HG03025 (cell line): Measurements from ENCODE around the gene SGK1.
A peak's percentile ranks its signal among the peaks of the same experiment; 100 is the strongest.

Experiments used
- ATAC-seq: cut with Tn5 transposase; IDR thresholded peaks from one replicate; pipeline ENCODE4 v1.9.1; 2021; ENCODE audit warnings: mild to moderate bottlenecking, moderate library complexity; ENCODE audit not compliant: unreplicated experiment, low FRiP score

Gene SGK1

DNA sequence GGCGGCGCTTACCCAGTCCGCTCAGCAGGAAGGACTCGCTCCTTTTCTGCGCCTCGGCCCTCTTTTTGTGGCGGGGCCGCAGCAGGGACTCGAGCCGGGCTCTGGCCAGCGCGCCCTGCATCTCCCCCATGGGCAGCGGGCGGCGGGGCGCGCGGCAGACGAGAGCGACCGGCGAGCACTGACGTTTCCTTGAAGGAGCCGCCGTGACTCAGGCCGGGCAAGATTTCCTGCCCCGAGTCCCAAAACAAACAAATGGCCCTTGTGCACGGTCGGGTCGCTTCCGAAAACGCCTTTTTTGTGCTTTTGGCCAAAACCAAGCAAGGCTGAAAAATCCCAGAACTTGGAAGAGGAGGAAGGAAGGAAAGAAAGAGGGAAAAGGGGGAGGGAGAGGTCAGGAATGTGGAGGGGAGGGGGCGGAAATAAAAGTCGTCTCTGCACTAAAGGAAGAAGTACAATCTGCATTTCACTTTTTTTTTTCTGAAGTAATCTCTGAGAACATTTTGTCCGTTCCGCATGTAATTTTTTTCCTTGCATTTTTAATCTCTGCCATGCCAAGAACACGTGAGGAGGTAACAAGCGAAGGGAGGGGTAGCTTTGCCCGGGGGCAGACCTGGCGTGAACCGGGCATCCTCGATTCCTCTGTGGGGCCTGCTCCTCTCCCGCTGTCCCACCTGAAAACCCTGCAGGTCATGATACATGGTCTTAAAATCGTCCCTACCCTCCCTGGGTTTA, 142.2 kb downstream of the SGK1 start:
- peak; percentile 13 for ATAC-seq

DNA sequence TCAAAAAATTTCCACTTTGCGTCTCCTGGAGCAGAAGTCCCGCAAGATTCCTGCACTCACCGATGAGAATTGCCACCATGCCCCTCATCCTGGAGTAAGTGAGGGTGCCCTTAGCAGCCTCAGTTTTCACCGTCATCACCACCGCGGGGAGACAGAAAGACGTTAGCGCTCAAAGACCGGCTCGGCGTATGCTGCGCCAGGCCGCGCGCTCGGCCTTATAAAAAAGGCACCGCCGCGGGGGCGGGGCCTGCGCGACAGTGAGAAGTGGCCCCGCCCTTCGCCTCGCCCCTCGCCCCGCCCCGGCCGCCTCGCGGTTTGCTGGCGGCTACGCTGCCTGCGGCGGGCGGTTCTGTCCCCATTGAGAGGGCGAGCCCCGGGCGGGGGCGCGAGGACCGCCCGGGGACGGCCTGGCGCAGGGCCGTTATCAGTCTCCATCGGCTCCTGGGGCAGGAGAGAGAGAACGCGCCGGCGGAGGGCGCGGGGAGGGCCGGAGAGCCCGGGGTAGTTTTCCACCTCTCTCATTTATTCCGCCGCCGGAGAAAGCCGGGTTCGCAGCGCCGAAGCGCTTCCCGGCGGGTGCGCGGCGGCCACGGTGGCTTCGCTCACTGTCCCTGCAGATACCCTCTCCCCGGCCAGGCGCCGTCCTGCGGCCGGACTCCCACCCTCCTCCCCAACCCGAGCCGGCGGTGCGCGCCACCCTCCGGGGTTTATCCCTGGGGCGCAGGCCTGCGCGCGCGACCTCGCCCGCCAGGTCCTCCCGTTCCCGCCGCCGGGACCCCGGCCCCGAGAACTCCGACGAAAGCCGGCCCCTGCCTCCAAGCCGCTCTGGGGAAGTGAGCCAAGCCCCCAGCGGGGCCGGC, 143.0 kb downstream of the SGK1 start:
- peak; percentile 72 for ATAC-seq

DNA sequence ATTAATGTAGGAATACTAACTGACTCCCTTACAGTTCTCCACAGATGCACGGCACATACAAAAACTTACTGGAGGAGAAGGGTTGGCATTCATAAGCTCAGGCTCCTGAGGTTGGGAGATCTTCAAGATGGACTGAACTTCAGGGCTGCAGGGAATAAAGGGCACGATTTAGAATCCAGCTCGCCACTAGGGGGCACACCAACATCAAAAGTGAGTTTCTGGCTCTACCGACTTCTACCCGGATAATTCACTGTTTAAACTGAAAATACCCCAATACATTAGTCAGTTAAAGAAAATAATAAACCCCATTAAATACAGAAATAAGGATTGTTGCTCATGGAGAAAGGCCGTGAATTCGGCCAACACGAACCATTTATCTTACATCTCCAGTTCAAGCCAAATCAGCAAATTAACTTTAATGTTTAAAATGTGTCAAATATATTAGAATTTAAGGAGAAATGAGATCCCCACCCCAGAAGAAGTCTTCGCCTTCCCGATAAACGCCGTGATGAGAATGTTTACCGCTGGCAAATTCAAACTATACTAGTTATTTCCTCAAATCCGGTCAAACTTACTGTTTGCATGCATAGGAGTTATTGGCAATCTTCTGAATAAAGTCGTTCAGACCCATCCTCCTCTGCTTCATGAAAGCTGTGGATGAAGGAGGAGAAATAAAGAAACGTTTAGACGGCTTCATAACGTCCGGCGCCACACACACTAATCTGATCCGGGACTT, 143.8 kb downstream of the SGK1 start:
- no peak for ATAC-seq

DNA sequence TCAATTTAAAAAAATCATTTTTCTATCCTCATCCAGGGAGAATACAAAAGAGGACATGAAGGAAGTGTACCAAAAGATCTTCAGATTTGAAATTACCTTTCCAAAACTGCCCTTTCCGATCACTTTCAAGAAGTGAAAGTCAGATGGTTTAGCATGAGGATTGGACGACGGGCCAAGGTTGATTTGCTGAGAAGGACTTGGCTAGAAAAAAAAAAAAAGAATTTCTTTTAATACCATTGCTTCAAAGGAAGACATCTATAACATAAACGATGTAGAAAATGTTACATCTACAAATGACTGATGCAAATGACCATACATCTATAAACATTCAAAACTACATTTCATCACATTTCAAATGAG, 144.6 kb downstream of the SGK1 start:
- ATAC-seq, result no peak

DNA sequence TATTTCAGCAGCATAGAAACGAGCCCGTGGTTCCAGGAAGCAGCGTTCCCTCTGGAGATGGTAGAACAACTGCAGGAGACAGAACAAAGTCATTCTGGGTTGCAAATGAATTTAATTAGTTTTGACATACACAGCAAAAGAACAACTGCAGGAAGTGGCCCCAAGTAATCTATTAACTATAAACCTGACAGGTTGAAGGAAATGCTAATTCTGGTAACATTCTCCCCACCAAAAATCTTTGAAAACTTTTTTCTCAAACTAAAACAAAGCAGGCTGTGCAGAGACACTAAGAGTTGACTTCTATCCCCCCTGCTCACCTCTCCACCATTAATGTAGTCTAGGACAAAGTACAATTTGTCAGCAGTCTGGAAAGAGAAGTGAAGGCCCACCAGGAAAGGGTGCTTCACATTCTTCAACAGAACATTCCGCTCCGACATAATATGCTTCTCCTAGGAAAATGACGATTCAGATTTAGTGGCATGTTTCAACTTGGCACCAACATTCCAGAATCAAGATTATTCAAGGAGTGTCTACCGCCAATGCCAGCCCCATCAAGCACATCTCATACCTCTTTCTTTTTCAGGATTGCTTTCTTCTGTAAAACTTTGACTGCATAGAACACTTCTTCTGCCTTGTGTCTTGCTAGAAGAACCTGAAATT, 145.1 kb downstream of the SGK1 start:
- ATAC-seq, result no peak

DNA sequence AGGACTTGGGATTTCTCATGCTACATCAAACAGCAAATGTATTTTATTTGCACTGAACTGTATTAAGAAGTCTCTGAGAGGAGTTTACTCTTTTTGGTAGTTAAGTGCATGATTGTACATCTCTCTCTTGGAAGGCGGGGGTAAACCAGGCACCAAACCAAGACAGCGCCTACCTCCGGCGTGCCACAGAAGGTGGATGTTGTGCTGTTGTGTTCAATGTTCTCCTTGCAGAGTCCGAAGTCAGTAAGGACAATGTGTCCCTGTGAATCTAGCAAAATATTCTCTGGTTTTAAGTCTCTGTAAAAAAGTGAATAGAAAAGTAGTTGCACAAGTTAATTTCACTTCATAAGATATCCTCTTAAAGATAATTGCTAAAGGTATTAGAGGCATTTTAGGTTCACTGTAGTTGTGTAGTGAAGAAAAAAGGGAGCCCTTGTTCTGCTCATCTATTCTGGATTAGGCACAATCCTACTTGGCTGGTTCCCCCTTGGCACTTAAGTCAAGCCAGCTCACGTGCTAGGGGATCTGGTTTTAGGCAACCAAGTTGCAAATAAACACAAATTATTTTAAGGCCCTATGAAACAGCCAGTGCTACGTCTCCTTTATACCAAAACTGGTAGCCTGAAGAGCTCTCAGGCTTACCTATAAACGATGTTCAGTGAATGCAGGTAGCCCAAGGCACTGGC, 145.7 kb downstream of the SGK1 start:
- ATAC-seq, result no peak

DNA sequence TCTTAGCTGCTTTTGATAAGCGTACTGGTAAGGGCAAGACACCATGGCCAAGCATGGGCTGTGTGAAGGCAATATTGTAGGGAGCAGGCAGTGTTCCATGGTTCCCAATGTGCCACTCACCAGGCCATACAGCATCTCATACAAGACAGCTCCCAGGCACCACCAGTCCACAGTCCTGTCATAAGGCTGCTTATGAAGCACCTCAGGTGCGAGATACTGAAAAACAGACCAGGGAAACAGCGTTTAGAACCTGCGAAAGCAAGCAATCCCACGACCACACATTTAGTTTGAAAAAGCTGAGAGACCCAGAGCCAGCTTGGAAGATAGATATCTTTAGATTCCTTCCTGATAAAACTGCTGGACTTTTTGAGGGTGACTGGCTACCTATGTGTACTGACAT, 146.4 kb downstream of the SGK1 start:
- no peak for ATAC-seq

DNA sequence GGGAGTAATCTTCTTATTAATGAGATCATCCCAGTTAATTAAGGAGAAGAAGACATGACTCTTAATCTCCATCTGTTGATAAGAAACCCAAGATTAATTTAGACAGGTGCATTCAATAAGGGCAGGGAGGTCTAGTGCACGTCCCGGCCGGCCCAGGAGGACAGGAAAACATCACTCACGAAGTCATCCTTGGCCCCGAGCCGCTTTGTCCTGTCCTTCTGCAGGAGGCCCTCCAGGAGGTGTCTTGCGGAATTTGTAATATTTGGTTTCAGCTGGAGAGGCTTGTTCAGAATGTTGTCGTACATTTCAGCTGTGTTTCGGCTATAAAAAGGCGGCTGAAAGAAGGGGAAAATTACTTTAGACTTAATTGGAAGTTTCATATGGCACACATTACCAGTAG, 147.1 kb downstream of the SGK1 start:
- ATAC-seq, result no peak

DNA sequence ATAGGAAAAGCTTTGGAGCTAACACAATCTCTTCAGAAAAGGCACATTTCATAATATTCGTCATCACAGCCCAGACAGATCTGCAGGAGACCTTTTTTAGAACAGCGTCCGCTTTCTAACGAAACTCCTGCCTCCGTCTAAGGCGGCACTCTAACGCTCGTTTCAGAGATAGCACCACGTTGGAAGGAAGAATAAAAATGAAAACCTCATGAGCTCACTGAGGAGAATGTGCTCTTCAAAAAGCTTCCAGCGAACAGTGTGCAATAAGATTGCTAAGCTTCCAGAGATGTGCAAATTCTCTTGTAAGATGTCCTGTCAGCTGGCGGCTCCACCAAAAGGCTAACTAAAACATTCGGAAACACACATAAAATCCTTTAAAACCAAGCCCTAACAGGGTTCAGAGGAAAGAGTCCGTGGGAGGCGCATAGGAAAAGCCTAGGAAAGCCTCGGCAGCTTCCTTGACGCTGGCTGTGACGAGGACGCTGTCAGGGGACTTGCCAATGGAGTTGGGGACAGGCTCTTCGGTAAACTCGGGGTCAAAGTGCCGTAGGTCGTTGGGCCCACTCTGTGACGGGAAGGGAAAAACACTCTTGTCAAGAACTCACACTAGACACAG, 147.9 kb downstream of the SGK1 start:
- ATAC-seq, result no peak

DNA sequence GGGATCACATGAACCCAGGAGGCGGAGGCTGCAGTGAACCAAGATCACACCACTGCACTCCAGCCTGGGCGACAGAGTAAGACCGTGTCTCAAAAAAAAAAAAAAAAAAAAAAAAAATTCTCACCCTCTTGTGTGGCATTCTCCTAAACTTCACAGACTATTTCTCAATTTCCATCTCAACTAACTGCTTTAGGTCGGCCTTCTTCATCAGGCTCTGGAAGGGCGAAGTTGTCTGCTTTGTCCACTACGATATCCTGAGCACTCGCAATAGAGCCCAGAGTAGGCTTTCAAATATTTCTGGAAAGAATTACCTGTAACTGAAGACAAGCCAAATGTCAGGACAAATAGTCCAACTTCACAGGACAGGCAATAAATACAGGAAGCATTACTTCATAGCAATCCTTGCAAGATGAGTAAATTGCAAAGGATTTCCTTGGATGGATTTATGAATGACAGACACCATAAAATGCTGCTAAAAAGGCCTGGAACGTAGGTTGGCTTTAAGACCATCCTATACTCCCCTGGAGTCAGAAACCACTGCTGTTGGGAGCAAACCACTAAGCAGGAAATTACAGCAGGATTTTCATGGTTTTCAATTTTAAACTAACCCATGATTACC, 149.2 kb downstream of the SGK1 start:
- ATAC-seq, result no peak

DNA sequence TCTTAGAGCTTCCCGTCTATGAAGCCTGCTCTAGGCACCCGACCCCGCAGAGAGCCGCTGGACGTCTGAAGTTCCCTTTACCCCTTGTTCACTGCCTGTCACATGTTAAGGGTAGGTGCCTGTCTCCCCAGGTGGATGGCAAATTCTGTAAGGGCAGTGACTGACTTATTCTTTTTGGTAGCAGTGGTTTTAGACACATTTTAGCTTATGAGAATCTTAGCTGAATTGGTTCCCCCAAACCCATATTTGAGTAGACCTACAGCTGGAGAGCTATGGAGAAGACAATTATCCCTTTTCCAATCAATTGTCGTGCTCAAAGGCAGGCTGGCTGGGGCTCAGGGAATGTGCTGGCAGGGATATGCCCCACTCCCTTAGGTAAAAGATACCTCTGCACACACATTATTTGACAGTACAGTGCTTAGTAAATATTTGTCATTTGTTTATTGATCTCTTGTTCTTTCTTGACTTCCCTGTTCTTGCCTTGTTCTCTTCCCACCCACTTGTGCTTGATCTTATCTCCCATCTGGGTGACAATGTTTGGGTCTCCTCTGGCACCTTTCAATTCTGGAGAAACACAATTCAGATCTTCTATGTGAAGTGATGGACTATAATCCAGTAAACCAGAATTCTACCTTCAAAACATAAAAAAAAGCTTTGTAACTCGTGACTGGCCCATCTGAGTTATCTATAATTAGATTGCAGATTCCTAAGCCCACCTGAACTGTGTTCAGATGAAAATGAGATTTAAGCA, 151.2 kb downstream of the SGK1 start:
- no peak for ATAC-seq

DNA sequence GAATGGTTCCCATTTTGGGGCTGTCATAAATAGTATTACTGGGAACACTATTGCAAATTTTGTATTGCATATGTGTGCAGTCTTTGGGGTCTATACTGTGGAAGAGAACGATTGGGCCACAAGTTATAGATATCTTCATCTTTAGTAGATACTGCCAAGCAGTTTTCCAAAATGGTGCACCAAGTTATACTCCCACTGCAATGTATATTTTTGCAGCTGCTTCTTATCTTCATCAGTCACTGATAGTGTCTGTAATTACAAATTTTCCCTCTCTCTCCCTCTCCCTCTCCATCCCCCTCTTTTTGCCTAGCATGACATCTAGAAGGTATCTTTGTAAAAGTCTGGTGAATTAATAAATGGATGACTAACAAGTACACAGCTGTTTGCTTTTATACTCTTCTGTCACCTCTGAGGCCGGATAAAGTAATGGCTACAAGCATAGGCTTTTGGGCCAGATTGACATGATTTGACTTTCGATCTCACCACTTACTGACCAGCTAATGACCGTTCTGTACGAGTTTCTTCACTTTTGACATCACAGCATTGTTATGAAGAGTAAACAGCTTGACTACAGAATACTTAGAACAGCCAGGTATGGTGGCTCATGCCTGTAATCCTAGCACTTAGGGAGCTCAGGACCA, 152.2 kb downstream of the SGK1 start:
- ATAC-seq, result no peak

DNA sequence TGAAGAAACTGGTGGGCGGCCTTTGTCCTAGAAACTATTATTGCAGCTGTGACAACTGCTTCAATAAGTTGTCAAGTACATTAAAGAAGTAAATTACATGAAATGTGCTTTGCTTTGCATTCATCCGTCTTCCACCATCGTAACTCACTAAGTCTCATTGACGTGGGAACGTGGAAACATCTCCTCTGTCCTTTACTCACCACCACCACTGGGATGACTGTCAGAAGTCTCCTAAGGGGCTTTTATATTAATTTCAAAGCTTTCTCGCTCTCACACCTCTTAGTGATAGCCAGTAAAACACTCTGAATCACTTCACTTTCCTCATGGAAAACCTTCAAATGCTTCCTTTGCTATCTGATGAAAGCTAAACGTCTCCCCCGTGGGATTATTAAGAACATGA, 153.6 kb downstream of the SGK1 start:
- no peak for ATAC-seq

DNA sequence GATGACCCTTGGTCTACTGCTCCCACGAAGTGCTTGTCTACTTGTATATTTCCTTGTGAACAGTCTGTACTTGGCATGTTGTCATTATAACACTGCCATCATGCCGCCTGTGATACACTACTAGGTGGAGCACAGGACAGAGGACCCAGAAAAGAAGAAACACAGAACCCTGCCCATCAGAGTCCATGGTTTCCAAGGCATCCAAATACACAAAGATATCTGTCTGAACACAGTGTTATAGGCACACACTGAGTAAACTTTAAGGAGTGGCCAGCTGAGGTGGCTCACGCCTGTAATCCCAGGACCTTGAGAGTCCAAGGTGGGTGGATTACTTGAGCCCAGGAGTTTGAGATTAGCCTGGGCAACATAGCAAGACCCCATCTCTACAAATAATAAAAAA, 155.0 kb downstream of the SGK1 start:
- no peak for ATAC-seq

DNA sequence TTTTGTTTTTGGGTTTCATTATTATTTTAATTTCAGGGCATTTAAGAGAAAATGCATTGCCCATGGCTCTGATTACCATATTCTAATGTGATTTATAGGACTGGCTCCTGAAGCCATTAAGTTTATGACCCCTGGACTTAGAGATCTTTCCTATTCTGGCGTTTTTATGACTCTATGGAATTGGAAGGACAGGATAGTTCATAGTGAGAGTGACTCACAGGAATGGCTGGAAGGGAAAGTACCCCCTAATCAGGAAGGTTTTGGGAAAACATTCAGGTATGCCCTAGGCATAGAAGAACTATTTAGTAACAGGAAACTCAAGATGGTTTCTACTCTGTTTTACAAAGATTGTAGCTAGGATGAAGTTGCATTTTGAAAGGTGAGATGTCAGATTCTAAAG, 156.9 kb downstream of the SGK1 start:
- ATAC-seq, result no peak

DNA sequence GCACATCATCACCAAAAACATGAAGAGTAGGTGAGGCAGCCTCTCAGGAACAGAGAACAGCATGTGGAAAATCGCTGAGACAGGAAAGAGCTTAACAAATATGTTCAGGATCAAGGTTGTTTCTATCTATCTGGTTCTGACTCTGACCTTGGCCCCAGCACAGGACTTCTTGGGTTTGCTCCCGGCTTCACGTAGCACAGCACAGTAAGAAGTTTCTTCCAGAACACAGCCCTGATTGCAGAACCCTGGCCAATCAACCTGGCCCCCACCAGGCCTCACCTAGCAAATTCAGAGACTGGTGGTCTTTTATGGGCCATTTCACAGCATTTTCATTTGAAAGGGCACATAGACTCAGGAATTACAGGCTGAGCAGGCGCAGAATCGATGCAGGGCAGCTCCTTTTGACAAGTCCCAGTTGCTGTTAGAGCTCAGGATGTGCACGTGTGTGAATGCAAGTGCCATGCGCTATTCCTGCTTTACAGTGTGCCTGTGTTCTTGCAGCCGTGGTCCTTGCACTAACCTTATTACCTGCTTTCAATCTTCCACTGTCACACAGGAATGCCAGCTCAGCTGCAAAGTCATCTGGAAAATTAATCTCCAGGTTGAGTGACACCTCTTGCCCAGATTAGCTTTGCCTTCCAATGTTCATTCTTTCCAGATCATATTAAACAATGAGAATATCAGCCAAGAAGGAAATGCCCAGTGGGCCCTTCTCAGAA, 165.0 kb downstream of the SGK1 start:
- ATAC-seq, result no peak

DNA sequence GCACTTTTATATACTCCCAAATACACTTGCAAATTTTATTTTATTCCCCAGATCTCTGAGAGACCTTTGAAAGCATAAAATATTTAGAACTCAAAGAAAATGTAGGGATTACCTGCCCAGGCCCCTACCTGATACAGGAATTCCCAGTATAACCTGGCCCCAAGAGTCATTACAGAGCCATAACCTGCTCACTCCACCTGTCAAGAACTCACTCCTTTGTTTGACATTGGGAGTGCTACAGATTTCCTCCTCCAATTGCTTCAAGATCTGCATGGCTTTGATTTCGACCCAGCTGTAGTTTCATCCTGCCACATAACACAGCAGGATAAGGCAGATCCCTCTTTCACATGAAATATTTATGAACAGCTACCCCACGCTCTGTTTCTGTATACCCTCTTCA, 169.3 kb downstream of the SGK1 start:
- ATAC-seq, result no peak
